ENCODE measurements around the gene CBFA2T2.

CBFA2T2 gene

GRCh38 chr20:33600414-33600813 is 110.5 kb downstream of the CBFA2T2 start:
- 86 to 90% methylated on average over 4 of the region's 4 CpGs for WGBS, 2 experiments
- H3K4me1 ChIP-seq (ENCODE audit: control insufficient read depth, insufficient read depth, low read length): no peaks in the 10 kb centered on the region

GRCh38 chr20:33600981-33601380 is 111.1 kb downstream of the CBFA2T2 start:
- H3K9me3 ChIP-seq (ENCODE audit: control insufficient read depth, low read length): no peaks in the 10 kb centered on the region
- H3K36me3 ChIP-seq (ENCODE audit: control insufficient read depth, insufficient read depth, low read length): no peaks in the 10 kb centered on the region
- H3K4me1 ChIP-seq (ENCODE audit: control insufficient read depth, insufficient read depth, low read length): no peaks in the 10 kb centered on the region
- no peak overlapping the region for H3K27ac ChIP-seq (ENCODE audit: insufficient read depth, low read depth, low read length, poor library complexity, severe bottlenecking)
- H3K27me3 ChIP-seq (ENCODE audit: control insufficient read depth, insufficient read depth, low read length, poor library complexity, severe bottlenecking): no peaks in the 10 kb centered on the region
- H3K4me3 ChIP-seq (ENCODE audit: insufficient read depth, low read depth, low read length): no peak overlapping the region
- WGBS, 2 experiments: 93 to 96% methylated on average over 8 of the region's 8 CpGs

More at GRCh38 chr20:33600414-33600813, 110.5 kb downstream of the CBFA2T2 start:
- no peak overlapping the region for H3K27ac ChIP-seq (ENCODE audit: insufficient read depth, low read depth, low read length, poor library complexity, severe bottlenecking)
- no peaks in the 10 kb centered on the region for H3K9me3 ChIP-seq (ENCODE audit: control insufficient read depth, low read length)
- H3K4me3 ChIP-seq (ENCODE audit: insufficient read depth, low read depth, low read length): no peak overlapping the region
- H3K27me3 ChIP-seq (ENCODE audit: control insufficient read depth, insufficient read depth, low read length, poor library complexity, severe bottlenecking): no peaks in the 10 kb centered on the region
- no peaks in the 10 kb centered on the region for H3K36me3 ChIP-seq (ENCODE audit: control insufficient read depth, insufficient read depth, low read length)

- H3K27ac ChIP-seq (ENCODE audit: insufficient read depth, low read depth, low read length, poor library complexity, severe bottlenecking): no peak overlapping the region
- WGBS, 2 experiments: 95% methylated on average over 5 of the region's 5 CpGs
- H3K4me3 ChIP-seq (ENCODE audit: insufficient read depth, low read depth, low read length): no peak overlapping the region
- no peaks in the 10 kb centered on the region for H3K36me3 ChIP-seq (ENCODE audit: control insufficient read depth, insufficient read depth, low read length)
- H3K27me3 ChIP-seq (ENCODE audit: control insufficient read depth, insufficient read depth, low read length, poor library complexity, severe bottlenecking): no peaks in the 10 kb centered on the region
- H3K9me3 ChIP-seq (ENCODE audit: control insufficient read depth, low read length): no peaks in the 10 kb centered on the region
- H3K4me1 ChIP-seq (ENCODE audit: control insufficient read depth, insufficient read depth, low read length): no peaks in the 10 kb centered on the region
These were observed 112.0 kb downstream of the CBFA2T2 start for GRCh38 chr20:33601861-33602260.

- H3K27ac ChIP-seq (ENCODE audit: insufficient read depth, low read depth, low read length, poor library complexity, severe bottlenecking): no peak overlapping the region
- WGBS, 2 experiments: 92 to 96% methylated on average over 4 of the region's 5 CpGs
- no peak overlapping the region for H3K4me3 ChIP-seq (ENCODE audit: insufficient read depth, low read depth, low read length)
- no peaks in the 10 kb centered on the region for H3K4me1 ChIP-seq (ENCODE audit: control insufficient read depth, insufficient read depth, low read length)
- no peaks in the 10 kb centered on the region for H3K36me3 ChIP-seq (ENCODE audit: control insufficient read depth, insufficient read depth, low read length)
- no peaks in the 10 kb centered on the region for H3K9me3 ChIP-seq (ENCODE audit: control insufficient read depth, low read length)
- no peaks in the 10 kb centered on the region for H3K27me3 ChIP-seq (ENCODE audit: control insufficient read depth, insufficient read depth, low read length, poor library complexity, severe bottlenecking)
These were observed 113.1 kb downstream of the CBFA2T2 start for GRCh38 chr20:33602826-33603590.

GRCh38 chr20:33604084-33604990 is 114.4 kb downstream of the CBFA2T2 start:
- no peaks in the 10 kb centered on the region for H3K9me3 ChIP-seq (ENCODE audit: control insufficient read depth, low read length)
- no peaks in the 10 kb centered on the region for H3K36me3 ChIP-seq (ENCODE audit: control insufficient read depth, insufficient read depth, low read length)
- WGBS, 2 experiments: 92 to 97% methylated on average over 5 of the region's 5 CpGs
- no peak overlapping the region for H3K27ac ChIP-seq (ENCODE audit: insufficient read depth, low read depth, low read length, poor library complexity, severe bottlenecking)
- H3K4me3 ChIP-seq (ENCODE audit: insufficient read depth, low read depth, low read length): no peak overlapping the region
- H3K27me3 ChIP-seq (ENCODE audit: control insufficient read depth, insufficient read depth, low read length, poor library complexity, severe bottlenecking): no peaks in the 10 kb centered on the region
- H3K4me1 ChIP-seq (ENCODE audit: control insufficient read depth, insufficient read depth, low read length): no peaks in the 10 kb centered on the region

GRCh38 chr20:33604991-33605370 is 115.1 kb downstream of the CBFA2T2 start:
- Histone ChIP-seq H3K4me1 (ENCODE audit: control insufficient read depth, insufficient read depth, low read length) (no peaks in the 10 kb centered on the region), H3K4me3 (ENCODE audit: insufficient read depth, low read depth, low read length) (no peak overlapping the region), H3K36me3 (ENCODE audit: control insufficient read depth, insufficient read depth, low read length) (no peaks in the 10 kb centered on the region), H3K27ac (ENCODE audit: insufficient read depth, low read depth, low read length, poor library complexity, severe bottlenecking) (no peak overlapping the region), H3K27me3 (ENCODE audit: control insufficient read depth, insufficient read depth, low read length, poor library complexity, severe bottlenecking) (no peaks in the 10 kb centered on the region), H3K9me3 (ENCODE audit: control insufficient read depth, low read length) (no peaks in the 10 kb centered on the region)
- 95% methylated on average over 1 of the region's 1 CpG; no CpG with 5 or more reads in 1 of the 2 experiments for WGBS, 2 experiments

GRCh38 chr20:33606118-33606771 is 116.3 kb downstream of the CBFA2T2 start:
- Histone ChIP-seq H3K27ac (ENCODE audit: insufficient read depth, low read depth, low read length, poor library complexity, severe bottlenecking) (no peak overlapping the region), H3K9me3 (ENCODE audit: control insufficient read depth, low read length) (no peaks in the 10 kb centered on the region), H3K36me3 (ENCODE audit: control insufficient read depth, insufficient read depth, low read length) (no peaks in the 10 kb centered on the region), H3K4me3 (ENCODE audit: insufficient read depth, low read depth, low read length) (no peak overlapping the region), H3K27me3 (ENCODE audit: control insufficient read depth, insufficient read depth, low read length, poor library complexity, severe bottlenecking) (no peaks in the 10 kb centered on the region), H3K4me1 (ENCODE audit: control insufficient read depth, insufficient read depth, low read length) (no peaks in the 10 kb centered on the region)
- 87 to 93% methylated on average over 3 of the region's 3 CpGs for WGBS, 2 experiments

GRCh38 chr20:33609504-33609903 is 119.6 kb downstream of the CBFA2T2 start:
- H3K4me1 ChIP-seq (ENCODE audit: control insufficient read depth, insufficient read depth, low read length): no peaks in the 10 kb centered on the region
- no peak overlapping the region for H3K27ac ChIP-seq (ENCODE audit: insufficient read depth, low read depth, low read length, poor library complexity, severe bottlenecking)
- H3K27me3 ChIP-seq (ENCODE audit: control insufficient read depth, insufficient read depth, low read length, poor library complexity, severe bottlenecking): no peaks in the 10 kb centered on the region
- no peak overlapping the region for H3K4me3 ChIP-seq (ENCODE audit: insufficient read depth, low read depth, low read length)
- no peaks in the 10 kb centered on the region for H3K9me3 ChIP-seq (ENCODE audit: control insufficient read depth, low read length)
- no peaks in the 10 kb centered on the region for H3K36me3 ChIP-seq (ENCODE audit: control insufficient read depth, insufficient read depth, low read length)
- 95 to 96% methylated on average over 2 of the region's 2 CpGs for WGBS, 2 experiments

GRCh38 chr20:33611106-33611505 is 121.2 kb downstream of the CBFA2T2 start:
- H3K27ac ChIP-seq (ENCODE audit: insufficient read depth, low read depth, low read length, poor library complexity, severe bottlenecking): no peak overlapping the region
- H3K4me1 ChIP-seq (ENCODE audit: control insufficient read depth, insufficient read depth, low read length): no peaks in the 10 kb centered on the region
- WGBS, 2 experiments: 94 to 95% methylated on average over 5 of the region's 5 CpGs
- H3K27me3 ChIP-seq (ENCODE audit: control insufficient read depth, insufficient read depth, low read length, poor library complexity, severe bottlenecking): no peaks in the 10 kb centered on the region
- no peaks in the 10 kb centered on the region for H3K9me3 ChIP-seq (ENCODE audit: control insufficient read depth, low read length)
- H3K4me3 ChIP-seq (ENCODE audit: insufficient read depth, low read depth, low read length): no peak overlapping the region
- no peaks in the 10 kb centered on the region for H3K36me3 ChIP-seq (ENCODE audit: control insufficient read depth, insufficient read depth, low read length)

GRCh38 chr20:33612001-33612400 is 122.1 kb downstream of the CBFA2T2 start:
- Histone ChIP-seq H3K4me3 (ENCODE audit: insufficient read depth, low read depth, low read length) (no peak overlapping the region), H3K9me3 (ENCODE audit: control insufficient read depth, low read length) (no peaks in the 10 kb centered on the region), H3K27ac (ENCODE audit: insufficient read depth, low read depth, low read length, poor library complexity, severe bottlenecking) (no peak overlapping the region), H3K27me3 (ENCODE audit: control insufficient read depth, insufficient read depth, low read length, poor library complexity, severe bottlenecking) (no peaks in the 10 kb centered on the region), H3K36me3 (ENCODE audit: control insufficient read depth, insufficient read depth, low read length) (no peaks in the 10 kb centered on the region), H3K4me1 (ENCODE audit: control insufficient read depth, insufficient read depth, low read length) (no peaks in the 10 kb centered on the region)
- WGBS, 2 experiments: 74 to 87% methylated on average over 3 to 4 of the region's 4 CpGs
